GM21515 (cell line): Measurements from ENCODE around the gene GMEB2.

ENCODE experiments used
- ATAC-seq: cut with Tn5 transposase; IDR thresholded peaks from one replicate; pipeline ENCODE4 v1.9.1; 2021; ENCODE audit not compliant: unreplicated experiment

Gene GMEB2

DNA sequence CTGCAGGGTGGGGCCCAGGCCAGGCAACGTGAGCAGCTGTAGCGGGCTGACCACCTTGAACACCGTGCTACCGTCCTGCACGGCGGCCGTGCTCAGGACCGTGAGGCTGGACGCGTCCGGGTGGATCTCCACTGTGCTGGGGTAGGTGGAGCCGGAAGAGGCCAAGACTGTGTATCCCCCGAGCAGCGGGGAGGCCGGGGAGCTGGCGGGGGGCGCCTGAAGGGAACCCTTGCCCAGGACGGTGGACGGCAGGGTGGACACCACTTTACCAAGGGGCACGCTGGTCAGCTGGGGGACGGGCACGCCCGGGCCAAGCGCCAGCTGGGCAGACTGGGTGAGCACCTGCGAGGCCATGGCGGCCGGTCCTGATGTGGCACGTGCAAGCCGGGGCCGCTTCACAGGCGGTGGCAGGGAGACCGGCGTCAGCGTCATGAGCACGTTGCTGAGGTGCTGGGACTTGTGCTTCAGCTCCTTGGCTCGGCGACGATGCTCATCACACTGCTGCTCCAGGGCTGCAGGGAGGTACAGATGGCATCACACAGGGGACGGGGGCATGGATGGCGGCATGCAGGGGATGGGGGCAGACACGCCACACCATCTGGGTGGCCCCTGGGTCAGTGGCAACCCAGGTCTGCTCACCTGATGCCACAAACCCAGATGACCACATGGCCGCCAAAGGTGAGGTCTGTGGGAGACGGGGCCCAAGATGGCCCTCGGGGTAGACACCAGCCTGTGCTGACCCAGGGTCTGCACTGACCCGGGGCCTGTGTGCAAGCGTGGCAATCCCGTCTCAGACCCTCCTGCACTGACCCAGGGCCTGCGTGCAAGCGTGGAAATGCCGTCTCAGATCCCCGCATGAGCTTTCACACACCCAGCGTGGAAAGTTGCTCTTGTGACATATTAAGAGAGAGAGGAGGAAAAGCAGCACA, 36.4 kb downstream of the GMEB2 start:
- ATAC-seq: no peak

DNA sequence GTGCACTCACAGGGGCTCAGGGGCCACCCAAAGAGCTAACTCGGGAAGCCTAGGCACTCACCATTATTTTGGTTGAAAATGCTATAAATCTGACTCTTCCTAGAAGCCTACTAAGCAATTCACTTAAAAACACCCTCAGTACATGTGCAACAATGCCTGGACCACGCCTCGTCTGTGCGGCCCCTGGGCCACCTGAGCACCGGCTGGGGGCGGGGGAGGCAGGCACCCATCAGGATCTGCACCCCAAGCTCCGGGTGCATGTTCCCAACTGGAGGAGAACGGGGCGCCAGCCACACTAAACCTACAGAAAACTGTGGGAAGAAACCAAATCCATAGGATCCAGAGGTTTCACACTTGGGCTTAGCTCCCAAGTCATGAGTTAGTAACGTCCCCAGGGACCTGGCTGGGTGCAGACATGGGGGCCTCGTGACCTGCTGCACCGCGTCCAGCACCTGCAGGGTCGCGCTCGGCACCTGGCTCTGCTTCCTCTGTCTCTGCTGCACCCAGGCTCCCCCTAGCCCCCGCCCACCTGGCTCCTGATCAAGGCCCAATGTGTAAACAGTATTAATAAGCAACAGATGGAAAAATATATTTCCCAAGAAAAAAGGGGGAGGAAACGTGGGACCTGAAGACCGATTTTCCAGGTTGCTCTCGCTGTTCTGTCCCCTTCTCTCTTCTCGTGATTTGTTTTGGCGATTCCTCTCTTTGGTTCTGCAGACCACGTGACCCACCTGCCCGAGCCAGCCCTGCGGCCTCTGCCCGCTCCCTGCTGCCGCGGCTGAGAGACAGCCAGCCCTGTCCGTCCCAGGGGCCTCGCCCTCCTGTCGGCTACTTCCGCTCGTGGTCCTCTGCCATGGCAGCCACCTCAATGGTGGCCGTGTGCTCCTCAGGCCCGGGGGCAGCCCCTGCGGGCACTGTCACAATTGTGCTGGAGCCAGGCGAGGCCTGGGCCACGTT, 37.4 kb downstream of the GMEB2 start:
- no peak for ATAC-seq

DNA sequence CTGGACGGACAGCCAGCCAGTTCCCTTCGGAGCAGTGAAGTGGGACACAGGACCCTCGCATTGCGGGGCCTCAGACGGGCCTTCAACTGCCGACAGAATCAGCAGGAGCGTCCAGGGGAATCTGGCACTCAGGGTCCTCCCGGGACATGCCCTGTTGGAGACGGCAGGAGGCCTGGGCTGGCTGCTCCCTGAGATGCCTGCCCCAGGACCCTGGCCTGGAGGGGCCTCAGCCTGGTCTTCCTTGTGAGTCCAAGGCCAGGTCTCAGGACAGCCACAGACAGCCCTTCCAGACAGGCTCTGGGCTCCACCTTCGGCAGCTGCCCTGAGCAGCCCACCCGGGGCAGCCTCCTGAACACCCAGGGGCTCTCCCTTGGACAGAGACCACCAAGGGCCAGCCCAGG, 38.3 kb downstream of the GMEB2 start:
- ATAC-seq: no peak

DNA sequence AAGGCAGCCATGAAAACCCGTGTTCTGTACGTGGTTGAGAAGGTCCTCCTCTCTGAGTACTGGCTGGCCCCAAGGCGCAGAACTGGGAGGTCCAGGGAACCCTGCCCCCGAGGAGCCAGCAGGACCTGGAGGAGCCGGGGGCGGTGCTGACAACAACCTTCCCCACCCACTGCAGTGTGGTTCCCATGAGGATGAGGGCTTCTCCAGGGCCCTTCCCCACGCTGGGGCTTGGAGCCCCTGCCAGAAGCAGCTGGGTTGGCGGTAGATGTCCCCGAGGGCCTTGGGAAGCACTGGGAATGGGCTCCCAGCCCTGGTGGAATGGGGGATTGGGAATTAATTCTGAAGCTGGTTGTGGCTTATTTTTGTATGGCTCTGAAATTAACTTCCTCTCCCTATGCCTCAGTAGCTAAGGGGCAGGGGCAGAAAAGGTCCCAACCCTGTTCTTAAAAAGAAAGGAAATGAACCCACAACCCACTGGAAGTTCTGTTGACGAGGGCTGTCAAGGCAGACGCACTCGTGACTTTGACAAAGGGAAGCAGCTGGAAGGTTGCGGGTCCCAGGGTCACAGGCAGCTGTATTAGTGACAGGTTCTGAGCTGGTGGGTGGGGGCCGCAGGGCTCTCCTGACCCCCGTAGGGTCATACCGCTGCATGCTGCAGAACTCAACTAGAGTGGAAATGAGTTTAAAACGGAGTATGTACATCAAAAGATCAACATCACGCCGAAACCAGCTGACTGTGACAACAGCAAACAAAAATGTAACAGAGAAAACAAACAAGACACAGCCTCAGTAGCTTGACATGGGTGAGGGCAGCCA, 38.9 kb downstream of the GMEB2 start:
- no peak for ATAC-seq

DNA sequence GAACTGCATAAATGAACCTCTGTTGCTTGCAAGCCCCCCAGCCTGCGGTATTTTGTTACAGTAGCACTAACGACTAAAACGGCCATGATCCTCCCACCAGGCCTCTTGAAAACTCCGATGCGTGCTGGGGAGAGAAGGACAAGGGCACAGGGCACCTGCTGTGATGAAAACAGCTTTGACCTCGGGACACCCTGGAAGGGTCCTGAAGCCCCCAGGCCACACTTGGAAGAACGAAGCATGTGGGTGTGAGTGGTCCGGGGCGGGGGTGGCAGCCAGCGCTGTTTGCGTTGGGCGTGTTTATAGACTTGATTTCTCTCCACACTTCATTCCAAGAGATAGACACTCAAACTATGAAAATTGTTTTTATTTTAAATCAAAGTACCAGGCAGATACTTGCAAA, 39.6 kb downstream of the GMEB2 start:
- no peak for ATAC-seq

DNA sequence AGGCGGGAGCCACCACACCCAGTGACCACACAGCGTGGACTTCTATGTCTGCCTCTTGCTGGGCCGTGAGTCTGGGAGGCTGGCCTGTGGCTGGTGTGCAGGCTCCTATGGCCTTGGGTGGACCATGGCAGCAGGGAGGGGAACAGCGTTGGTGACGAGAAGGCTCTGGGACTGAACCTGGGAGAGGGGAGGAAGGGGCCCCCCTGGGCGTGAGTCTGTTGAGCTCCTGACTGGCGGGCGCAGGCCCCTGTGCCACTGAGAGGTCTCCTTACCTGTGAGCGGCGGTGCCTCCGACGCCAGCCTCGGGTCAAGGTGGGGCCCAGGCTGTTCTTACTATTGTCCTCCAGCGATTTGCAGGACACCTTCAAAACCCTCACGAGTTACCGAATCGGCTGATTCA, 40.1 kb downstream of the GMEB2 start:
- ATAC-seq: no peak

DNA sequence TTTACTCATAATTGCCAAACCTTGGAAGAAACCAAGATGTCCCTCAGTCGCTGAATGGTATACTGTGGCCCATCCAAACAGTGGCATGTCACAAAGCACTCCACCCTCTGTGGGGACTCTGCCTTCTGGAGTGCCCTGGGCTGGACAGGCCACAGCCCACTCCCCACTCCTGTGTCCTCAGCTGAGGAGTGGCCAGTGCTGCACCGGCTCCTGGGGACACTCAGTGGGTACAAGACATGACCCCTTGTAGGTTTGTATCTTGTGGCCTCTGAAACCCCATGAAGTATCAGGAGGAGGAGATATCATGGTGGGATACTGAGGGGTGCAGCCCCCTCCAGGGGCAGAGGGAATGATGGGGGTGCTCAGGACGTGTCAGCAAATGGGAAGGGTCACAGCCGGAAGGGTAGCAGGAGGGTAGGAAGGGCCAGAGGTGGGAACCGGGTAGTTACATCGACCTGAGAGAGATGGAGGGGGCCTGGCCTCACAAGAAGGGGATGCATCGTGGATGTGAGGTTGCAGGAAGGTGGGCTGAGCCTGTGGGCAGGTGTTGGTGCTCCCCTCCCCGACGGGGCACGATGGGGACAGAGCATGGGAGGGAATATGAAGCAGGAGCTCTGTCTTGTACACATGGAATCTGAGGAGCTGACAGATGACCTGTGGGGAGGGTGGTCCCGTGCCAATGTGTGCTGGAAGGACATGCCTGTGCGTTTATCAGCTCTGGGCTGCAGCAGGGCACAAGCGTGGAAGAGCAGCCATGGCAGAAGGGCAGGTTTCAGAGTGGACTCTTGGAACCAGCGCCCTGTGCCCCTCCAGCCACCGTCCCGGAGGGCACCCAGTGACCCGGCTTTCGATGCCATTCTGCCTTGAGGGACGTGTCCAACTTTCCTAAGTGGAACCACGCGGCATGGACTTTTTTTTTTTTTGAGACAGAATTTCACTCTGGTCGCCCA, 41.0 kb downstream of the GMEB2 start:
- ATAC-seq: no peak

DNA sequence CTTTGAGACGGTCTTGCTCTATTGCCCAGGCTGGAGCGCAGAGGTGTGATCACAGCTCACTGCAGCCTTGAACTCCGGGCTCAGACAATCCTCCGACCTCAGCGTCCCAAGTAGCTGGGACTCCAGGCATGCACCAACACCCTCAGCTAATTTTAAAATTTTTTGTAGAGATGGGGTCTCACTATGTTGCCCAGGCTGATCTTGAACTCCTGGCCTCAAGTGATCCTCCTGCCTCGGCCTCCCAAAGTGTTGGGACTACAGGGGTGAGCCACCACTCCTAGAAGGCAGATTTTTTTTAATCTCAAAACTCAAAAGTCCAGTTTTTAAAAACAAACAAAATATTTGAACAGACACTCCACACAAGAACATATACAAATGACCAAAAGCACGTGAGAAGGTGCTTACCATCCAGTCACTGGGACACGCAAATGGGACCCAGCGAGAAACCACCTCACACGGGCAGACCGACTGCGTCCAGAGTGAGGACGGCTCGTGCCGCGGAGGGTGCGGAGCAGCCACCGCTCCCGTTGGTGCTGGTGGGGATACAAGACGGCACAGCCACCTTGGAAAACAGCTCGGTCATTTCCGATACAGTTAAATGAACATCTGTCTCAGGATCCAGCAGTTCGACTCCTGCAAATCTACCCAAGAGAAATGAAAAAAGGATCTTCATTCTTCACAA, 44.4 kb downstream of the GMEB2 start:
- ATAC-seq: no peak

DNA sequence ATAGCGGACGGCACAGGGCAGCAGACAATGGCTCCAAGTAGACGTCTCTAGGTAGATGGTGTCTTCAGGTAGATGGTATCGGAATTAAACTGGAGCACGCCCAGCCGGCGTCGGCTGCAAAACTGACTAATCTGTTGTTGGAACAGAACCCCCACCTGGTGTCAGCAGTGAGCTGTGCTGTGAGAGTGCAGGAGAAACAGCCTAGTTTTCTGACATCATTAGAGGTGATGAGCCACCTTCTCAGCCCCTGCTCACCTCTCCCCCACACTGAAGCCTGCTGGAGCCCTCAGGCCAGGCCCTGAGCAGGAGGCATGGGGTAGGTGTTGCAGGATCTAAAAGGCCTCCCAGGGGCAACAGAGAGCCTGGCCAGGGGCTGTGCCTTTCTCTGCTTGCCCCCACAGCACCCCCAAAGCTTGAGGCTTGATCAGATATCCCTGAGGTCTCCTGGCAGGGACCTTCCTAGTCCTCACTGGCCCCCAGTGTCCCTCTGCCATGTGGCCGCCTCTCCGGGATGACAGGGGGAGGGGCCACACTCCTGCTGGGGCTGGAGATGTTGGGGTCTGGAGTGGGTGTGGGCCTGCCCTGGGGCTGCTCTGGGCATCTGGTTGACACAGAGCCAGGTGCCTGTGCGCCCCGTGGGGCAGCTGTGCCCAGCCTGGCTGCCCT, 46.0 kb downstream of the GMEB2 start:
- no peak for ATAC-seq

DNA sequence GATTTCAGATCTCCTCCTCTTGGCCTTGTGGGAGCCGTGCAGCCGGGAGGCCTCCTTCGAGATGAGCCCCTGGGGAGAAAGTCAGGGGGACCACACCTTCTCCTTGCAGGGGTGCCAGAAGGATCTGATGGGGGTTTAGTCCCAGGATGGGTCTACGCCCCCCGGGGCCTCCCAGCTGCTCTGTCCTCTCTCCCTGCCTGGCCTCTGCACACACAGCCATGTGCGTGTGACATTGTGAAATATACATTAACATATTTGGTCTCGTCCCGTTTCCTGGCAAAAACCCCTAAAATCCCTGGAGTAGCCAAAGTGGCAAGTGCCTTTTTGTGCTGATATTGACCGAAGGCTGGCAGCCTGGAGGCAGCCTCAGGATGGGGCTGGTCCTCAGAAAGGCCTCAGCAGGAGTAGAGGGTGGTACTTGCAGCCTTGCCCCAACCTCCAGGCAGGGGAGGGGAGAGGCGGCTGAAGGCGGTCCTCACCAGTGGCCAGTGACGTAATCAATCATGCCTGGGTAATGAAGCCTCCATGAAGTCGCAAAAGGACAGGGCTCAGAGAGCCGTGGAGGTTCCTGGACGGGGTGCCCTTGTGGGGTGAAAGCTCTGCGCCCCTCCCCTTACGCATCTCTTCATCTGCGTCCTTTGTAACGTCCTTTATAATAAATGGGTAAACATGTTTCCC, 47.7 kb downstream of the GMEB2 start:
- ATAC-seq: no peak

DNA sequence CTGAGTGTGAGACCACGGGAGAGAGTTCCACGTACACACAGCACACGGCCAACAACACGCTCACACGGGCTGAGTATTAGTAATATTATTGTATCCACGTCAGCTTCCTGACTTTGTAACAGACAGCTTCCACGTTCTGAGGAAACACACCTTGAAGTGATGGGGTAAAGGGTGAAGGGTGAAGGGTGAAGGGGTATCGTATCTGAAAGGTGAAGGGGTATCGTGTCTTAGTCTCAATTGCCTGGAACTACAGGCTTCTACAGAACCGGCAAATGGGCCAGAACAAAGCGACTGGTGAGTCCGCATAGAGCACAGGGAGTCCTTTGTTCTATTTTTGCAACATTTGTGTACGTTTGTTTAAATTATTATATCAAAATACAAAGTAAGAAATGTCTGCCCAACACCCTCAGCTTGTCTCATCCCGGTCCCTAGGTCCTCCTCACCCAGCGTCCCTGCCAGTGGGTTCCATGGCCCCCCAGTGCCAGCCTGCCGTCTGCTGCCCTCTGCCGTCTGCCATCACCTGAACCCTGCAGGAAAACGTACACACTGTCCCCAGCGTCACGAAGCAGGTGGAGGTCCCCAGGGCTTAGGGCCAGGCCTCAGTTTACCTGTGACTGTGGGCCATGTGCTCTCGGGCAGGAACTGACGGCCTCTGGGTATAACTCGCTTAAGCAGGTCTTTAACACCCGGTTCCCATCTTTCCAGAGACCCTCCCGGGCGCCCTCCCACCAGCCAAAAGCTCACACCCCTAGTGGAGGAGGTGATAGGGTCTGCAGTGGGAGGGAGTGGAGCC, 48.5 kb downstream of the GMEB2 start:
- no peak for ATAC-seq

DNA sequence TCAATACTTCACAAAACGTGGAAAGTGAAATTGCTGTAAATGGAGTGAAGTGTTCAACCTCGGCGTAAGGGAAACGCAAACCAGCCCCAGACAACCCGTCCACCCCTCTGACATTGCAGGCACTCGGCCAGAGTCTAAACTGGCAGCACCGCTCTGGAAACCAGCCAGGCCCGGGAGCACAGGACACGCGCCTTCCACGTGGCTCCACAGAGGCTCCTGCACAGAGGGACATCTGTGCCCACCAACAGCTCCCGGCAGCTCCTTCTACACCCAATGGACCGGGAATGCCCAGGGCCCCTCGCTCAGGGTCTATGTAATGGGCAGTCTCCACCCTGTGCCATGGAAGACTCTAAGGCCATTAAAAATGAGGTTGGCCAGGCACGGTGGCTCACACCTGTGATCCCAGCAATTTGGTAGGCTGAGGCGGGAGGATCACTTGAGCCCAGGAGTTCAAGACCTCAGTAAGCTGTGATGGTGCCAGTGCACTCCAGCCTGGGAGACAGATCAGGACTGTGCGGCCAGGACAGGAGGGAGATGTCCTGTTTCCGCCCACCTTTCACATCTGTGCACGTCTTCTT, 49.5 kb downstream of the GMEB2 start:
- no peak for ATAC-seq

DNA sequence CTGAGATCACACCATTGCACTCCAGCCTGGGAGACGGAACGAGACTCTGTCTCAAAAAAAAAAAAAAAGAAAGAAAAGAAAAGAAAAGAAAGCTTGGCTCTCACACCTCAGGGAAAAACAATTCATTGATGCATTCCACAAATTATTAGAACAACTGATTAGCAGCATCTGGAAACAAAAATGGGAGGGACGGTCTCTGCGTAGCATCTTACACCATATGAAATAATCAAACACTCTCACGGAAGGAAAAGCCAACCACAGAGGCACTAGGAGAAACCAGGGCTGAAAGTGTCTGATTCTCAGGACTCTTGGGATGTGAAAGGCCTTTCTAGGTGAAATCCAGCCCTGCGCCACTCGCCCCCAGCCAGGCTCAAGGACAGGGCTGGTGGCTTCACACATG, 50.6 kb downstream of the GMEB2 start:
- ATAC-seq: no peak

DNA sequence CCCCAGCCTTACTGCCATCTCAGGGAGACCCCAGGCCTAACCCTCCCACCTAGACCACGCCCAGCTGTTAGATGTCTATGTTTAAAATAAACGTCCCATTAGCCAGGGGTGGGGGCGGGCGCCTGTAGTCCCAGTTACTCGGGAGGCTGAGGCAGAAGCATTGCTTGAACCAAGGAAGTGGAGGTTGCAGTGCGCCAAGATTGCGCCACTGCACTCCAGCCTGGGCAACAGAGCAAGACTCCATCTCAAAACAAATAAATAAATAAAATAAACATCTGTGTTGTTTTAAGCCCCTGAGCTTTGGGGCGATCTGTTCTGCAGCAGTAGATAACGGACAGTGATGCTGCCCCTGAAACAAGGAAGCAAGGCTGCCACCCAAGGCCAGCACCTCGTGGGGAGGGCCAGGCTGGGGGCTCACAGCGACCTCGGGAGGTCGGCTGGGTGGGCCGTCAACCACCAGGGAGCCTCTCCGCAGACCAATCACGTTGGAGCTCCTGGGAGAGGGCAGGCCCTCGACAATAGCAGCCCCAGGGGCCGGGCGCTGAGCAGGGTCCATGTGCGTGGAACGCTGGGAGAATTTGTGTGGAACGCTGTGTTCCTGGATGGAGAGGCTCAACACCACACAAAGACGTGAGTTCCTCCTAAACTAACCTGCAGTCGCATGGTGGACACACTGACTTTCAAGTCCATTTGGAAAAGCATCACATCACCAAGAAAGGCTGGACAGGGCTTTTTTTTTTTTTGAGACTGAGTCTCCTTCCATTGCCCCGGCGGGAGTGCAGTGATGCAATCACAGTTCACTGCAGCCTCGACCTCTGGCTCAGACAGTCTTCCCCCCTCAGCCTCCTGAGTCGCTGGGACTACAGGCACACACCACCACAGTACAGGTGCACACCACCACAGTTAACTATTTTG, 51.8 kb downstream of the GMEB2 start:
- no peak for ATAC-seq

DNA sequence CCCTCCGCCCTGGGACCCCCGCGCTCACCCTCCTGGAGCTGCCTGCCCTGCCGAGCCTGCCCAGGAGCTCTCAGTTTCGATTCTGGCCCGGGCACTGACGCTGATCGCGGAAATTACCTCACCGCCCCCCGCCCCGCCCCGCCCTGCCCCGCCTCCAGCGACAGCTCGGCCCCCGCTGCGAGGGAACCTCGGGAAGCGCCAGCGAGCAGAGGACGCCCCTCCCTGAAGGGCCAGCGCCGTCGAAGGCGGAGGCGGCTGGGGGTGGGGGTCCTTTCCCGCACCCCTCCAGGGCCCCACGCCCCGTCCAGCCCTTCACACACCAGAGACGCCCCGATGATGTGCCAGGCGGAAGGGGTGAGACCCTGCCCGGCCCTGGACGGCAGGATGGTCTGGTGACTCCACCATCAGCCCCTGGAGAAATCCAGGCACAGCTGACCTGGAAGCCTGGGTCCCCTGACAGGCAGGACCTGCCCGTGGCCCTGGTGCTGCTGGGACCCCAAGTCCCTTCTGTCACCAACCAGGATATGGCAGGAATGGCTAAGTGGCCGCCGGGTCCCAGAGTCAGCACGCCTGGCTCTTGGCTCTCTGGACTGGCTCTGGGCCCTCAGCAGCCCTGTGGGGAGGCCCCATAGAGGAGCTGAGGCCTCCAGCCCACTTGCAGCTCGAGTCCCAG, 52.6 kb downstream of the GMEB2 start, which contains the start of gene HELZ2:
Gene HELZ2 (minus strand): TSS at position 84 of the 673 bp plus-strand sequence. CDS start 1,854 bp downstream, outside the sequence.
- no peak for ATAC-seq
